Esophagus squamous epithelium (tissue), 4 donors: ENCODE measurements around the gene CYB5R3.

ENCODE experiments used
- CTCF ChIP-seq, 6 experiments: fragments of 450-650 bp in 4 of 6; fragments of 200-600 bp in 2 of 6; sonication (generic) in 2 of 6; IDR thresholded peaks; one replicate each; pipeline ENCODE4 v1.5.1; 2016 to 2019; ENCODE audit warnings: antibody characterized with exemption in 6 of 6, mild to moderate bottlenecking in 4 of 6, moderate library complexity in 4 of 6
- POLR2A ChIP-seq, 4 donors: fragments of 450-650 bp; IDR thresholded peaks; one replicate each; pipeline ENCODE4 v1.6.1; 2017; ENCODE audit warnings: antibody characterized with exemption in 4 of 4, mild to moderate bottlenecking in 4 of 4, moderate library complexity in 3 of 4

DNA sequence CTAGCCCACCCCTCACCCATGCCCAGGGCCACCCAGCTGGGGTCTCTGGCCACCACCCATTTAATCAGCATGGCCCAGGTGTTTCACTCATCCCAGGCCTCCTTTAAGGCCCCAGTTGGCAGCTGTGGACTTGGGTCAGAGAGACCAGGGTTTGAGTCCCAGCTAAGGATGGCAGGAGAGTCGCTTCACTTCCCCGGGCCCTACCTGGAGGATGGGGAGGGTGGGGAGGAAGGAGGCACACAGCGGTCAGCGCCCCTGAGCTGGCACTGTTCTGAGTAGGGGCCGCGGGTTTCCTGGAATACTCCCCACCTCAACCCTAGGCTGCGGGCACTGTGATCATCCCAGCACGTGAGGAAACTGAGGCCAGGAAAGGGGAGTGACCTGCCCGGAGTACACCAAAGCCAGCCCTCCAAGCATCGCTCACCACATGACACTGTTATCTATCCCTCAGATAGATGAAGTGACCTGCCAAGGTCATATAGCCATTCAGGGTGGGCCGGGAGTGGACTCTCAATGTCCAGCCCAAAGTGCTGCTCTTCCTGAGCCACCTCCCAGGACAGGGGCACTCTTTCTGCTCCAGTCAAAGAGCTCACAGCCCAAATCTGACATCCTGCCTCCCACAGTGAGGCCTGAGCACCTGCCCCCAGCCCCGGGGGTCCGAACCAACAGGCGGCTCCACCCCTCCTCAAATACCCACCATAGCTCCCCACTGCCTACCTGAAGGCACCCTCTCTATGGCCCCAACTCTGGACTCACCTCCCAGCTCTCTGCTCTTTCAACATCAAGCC lies 5.4 kb downstream of the CYB5R3 start:
- TF ChIP-seq CTCF (IDR thresholded peaks at IDR 0.05) (no peak), POLR2A (IDR thresholded peaks at IDR 0.05) (no peak)
